Measurements from ENCODE around the gene WASF3.
"Not testable (repeated sequence)": the region's sequence is repeated elsewhere in the genome, so short reads cannot be mapped to it uniquely, and the experiment has no call there.

WASF3 gene

DNA sequence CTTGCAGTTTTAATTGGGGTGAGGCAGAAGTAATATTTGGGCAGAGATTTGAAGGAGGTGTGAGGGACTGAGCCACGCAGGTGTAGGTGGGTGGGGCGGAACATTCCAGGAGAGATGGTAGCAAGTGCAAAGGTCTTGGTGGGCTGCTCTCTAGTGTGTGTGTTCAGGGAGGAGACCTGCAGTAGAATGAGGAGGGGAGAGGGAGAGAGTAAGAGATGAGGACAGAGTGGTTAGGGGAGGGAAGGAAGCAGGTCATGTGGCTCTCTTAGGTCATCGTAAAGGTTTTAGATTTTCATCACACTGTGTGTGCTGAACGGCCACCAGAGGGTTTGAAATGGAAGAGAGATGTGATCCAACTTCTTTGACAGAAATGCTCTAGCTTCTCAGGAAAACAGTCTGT, 33.5 kb downstream of the WASF3 start:
- no peak for DNase-seq (ENCODE audit: low read depth)

DNA sequence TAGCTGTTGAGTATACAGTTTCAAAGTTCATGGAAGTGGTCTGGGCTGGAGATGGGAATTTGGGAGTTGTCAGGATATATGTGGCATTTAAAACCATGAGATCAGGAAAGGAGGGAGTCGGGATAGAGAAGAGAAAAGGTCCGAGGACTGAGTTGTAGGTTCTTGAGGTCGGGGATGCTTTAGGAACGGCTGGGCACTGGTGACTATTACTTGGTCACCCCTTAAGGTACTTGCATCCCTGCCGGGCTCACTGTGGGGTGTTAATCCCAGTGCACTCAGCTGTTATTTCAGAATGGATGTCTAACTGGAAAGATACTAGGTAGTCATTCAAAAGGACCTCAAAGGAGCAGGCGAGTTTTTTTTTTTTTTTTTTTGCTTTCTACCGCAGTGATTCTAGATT, 34.2 kb downstream of the WASF3 start:
- DNase-seq (ENCODE audit: low read depth): no peak

DNA sequence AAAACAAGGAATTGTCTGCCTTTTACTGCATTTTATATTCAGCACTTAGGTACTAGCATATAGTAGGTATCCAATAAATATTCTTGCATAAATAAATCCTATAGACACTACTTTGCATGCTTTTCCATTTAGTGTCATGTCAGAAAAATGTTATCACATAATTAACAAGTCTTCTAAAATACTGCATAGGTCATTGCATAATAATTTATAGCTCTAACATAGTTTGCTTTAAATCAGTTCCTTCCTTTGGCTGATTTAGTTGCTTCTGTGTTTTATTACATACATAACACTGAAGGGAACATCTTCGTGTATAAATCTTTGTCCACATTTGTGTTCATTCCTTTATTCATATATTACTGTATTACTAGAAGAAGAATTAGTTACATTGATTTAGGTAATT, 36.2 kb downstream of the WASF3 start:
- DNase-seq (ENCODE audit: low read depth): no peak

DNA sequence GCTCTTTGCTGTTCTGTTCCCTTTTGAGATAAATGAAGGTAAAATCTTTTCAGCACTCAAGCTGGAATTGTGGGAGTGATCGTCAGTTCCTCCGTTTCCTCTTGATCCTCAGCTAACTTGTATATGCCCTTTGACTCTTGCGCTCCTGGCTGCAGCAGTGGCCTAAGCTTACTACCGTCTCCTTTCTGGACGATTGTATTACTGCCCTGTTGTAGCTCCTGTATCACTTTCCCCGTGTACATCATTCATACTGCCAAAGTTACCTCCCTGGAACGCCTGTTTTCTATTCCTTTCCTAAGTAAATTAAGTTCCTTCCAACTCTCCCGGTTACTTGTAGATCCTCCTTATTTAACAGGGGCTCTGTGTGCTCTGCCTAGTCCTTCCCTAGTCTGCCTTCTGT, 36.9 kb downstream of the WASF3 start:
- no peak for DNase-seq (ENCODE audit: low read depth)

GRCh38 chr13:26596458-26596857, 39.0 kb downstream of the WASF3 start:
- DNase-seq (ENCODE audit: low read depth): no peak

DNA sequence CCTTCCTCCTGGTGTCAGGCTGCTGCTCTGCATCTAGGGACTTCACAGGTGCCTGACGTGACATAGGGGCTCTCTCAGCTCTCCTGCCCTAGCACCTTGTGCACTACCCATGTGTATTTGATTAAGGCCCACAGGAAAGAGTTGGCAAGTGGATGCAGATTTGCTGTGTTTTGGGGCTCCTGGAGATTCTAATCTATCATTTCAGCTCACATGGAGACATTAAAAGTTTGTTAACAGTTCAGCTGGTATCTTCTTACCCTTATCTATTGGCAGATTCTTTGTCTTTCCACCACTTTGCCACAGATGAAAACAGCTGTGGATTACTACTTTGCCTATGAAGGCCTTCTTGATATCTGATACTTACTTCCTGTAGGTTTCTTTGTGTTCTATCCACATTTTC, 41.9 kb downstream of the WASF3 start:
- no peak for DNase-seq (ENCODE audit: low read depth)

- no peak for DNase-seq (ENCODE audit: low read depth)
These were observed 42.4 kb downstream of the WASF3 start for GRCh38 chr13:26599860-26600259.

DNA sequence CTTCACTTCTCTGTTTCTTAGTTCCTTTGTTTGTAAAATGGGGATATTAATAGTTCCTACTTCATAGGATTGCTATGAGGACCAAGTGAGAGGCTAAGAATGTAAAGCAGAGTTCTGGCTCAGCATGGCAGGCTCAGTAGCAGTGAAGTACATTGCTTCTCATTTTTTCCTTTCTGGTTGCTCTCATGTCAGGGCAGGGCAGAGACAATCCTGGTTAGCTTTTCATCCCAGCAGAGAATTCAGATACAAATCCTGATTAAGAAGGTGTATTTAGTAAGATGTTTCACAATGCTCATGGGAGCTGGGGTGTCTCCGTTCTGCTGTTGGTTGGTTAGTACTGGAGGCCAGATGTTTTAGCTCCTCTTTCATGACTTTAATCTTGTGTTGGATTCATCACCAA, 42.9 kb downstream of the WASF3 start:
- peak; percentile 25 for DNase-seq (ENCODE audit: low read depth)

GRCh38 chr13:26601669-26602068, 44.2 kb downstream of the WASF3 start:
- DNase-seq (ENCODE audit: low read depth): peak; percentile 39

DNA sequence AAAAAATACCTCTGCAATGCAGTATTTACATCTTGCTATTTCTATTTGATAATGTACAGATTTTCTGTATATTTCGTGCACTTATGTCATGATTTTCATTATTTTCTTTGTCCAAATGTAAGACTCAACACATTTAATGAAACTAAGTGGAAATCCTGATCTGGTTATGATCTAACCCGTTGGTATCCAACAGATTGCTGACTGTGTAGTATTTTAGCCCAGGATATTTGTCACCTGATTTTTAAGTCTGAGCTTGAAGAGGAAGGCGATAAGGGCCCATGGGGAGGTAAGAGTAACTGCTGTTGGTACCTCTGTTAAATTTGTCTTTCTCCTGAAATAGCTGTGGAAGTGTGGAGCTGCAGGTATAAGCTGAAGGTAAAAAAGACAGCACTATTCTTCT, 45.3 kb downstream of the WASF3 start:
- DNase-seq (ENCODE audit: low read depth): no peak

- DNase-seq (ENCODE audit: low read depth): no peak
These were observed 47.5 kb downstream of the WASF3 start for GRCh38 chr13:26604784-26605545.

- no peak for DNase-seq (ENCODE audit: low read depth)
These were observed 48.4 kb downstream of the WASF3 start for GRCh38 chr13:26605845-26606244.

DNA sequence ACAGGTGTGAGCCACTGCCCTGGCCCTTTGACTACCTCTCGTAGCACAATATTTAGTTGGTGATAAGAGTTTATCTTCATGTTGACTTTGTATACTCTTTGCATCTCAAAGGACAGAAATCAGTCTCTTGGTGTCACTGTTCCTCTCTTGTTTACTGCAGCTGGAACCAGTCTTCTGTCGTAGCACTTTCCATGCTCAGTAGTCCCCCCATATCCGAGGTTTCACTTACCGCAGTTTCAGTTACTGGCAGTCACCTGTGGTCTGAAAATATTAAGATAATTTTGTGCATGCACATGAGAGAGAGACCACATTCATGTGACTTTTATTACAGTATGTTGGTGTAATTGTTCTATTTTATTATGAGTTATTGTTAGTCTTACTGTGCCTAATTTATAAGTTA, 49.1 kb downstream of the WASF3 start:
- no peak for DNase-seq (ENCODE audit: low read depth)

GRCh38 chr13:26614721-26615120, 57.2 kb downstream of the WASF3 start:
- DNase-seq (ENCODE audit: low read depth): no peak

GRCh38 chr13:26616126-26616525, 58.6 kb downstream of the WASF3 start:
- peak; percentile 37 for DNase-seq (ENCODE audit: low read depth)

- DNase-seq (ENCODE audit: low read depth): no peak
These were observed 61.2 kb downstream of the WASF3 start for GRCh38 chr13:26618726-26619125.

DNA sequence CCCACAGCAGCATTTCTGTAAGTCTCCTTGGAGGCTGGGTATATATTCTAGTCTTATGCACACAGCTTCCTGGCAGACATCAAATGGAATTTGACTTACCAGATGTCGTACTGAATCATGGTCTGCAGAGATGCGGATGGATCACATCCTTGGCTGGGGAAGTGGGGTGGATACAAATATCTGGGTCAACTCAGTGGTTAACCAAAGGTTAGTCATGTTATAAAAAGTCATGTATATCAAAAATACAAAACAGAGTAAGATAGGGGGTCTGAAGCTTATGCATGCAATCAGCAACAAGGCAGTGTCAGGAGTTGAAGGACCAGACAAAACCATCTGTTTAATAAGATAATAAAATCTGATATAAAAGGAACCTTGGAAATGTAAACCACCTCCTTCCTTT, 61.9 kb downstream of the WASF3 start:
- peak; percentile 87 for DNase-seq (ENCODE audit: low read depth)

- no peak for DNase-seq (ENCODE audit: low read depth)
These were observed 64.4 kb downstream of the WASF3 start for GRCh38 chr13:26621731-26622401.

DNA sequence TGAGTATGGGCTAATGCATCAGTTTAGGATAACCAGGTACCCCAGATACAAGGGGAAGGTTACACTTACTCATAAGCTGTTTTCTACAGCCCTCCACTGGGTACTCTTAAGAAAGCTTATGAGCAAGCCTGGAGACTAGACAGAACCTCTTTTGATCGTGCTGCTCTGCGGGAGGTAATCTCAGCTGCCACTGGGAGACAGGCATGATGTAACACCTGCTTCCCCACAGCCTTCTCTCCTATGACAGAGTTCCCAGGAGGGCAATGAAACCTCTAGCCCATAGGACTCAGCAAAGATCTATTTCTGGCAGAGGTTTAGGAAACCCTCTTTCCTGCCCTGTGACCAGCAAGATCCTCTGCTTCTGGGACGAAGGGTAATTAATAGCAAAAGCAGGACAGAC, 65.6 kb downstream of the WASF3 start:
- no peak for DNase-seq (ENCODE audit: low read depth)

DNA sequence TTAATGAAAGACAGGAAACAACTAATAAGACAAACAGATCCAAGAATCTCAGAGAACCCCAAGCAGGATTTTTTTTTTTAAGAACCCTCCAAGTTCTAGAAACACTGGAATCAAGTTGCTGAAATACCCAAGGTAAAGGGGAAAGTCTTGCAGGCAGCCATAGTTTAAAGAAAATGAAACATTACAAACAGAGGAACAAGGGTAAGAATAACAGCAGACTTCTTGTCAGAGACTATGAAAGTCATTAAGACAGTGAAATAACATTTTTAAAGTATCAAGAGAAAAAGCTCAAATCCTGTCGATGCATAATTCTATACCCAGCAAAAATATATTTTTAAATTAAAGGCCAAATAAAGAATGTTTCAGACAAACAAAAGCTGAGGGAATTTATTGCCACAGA, 67.1 kb downstream of the WASF3 start:
- no peak for DNase-seq (ENCODE audit: low read depth)

DNA sequence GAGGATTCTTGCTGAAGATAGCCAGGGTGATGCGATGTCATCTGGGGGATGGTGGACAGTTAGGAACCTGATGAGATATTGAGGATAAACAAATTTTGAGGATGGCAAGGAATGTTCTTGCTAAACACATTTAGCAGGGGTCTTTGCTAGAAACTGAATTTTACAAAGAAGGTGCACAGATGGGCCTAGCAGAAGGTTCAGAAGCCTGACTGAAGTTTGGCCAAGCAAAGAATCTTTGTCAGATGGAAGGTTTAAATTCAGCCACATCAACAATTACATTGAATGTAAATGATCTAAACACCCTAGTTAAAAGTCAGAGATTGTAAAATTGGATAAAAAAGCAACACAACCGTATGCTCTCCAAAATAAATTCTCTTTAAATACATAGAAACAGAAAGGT, 68.8 kb downstream of the WASF3 start:
- DNase-seq (ENCODE audit: low read depth): no peak

- DNase-seq (ENCODE audit: low read depth): peak; percentile 53
These were observed 71.2 kb downstream of the WASF3 start for GRCh38 chr13:26628706-26629105.

GRCh38 chr13:26629260-26629825, 71.9 kb downstream of the WASF3 start:
- DNase-seq (ENCODE audit: low read depth): peak; percentile 23

GRCh38 chr13:26635634-26636033, 78.2 kb downstream of the WASF3 start:
- not testable (repeated sequence) for DNase-seq (ENCODE audit: low read depth)
